ENCODE data around the gene DPYD.
A peak's percentile ranks its signal among the peaks of the same experiment; 100 is the strongest.

DPYD gene

GRCh38 chr1:97636941-97637340, 283.9 kb downstream of the DPYD start:
- Histone ChIP-seq H3K4me2 (ENCODE audit: low read depth, low read length, poor library complexity, severe bottlenecking) (peak overlapping the region; percentile 17), H3K79me2 (ENCODE audit: insufficient read depth, low read length) (no peaks in the 10 kb centered on the region), H3K36me3 (ENCODE audit: insufficient read depth, low read length) (no peaks in the 10 kb centered on the region), H3K9ac (ENCODE audit: low read depth, low read length, poor library complexity, severe bottlenecking) (peak overlapping the region; percentile 36), H2AFZ (ENCODE audit: low read length) (no peak overlapping the region), H3K9me2 (replicated peaks; ENCODE audit: low read depth, low read length) (no peaks in the 10 kb centered on the region), H3K9me3 (ENCODE audit: insufficient read depth, low read depth, low read length) (no peaks in the 10 kb centered on the region), H3F3A (ENCODE audit: low read depth) (no peaks in the 10 kb centered on the region), H3K27me3 (ENCODE audit: insufficient read depth, low read length, poor library complexity, severe bottlenecking) (no peaks in the 10 kb centered on the region), H3K4me3 (ENCODE audit: low read length, poor library complexity, severe bottlenecking) (peak overlapping the region; percentile 12), H3K4me1 (ENCODE audit: insufficient read depth, low read length, poor library complexity, severe bottlenecking) (peaks cover 48% of the 10 kb centered on the region), H4K20me1 (ENCODE audit: insufficient read depth, low read length, poor library complexity, severe bottlenecking) (no peaks in the 10 kb centered on the region)
- TF ChIP-seq CTCF (conservative IDR thresholded peaks at IDR 0.05; ENCODE audit: low read length) (no peak), EZH2phosphoT487 (IDR thresholded peaks at IDR 0.05; ENCODE audit: borderline replicate concordance) (no peak)

- Histone ChIP-seq H3K9me2 (replicated peaks; ENCODE audit: low read depth, low read length) (no peaks in the 10 kb centered on the region), H3K9ac (ENCODE audit: low read depth, low read length, poor library complexity, severe bottlenecking) (no peak overlapping the region), H3K4me1 (ENCODE audit: insufficient read depth, low read length, poor library complexity, severe bottlenecking) (peaks cover 64% of the 10 kb centered on the region), H4K20me1 (ENCODE audit: insufficient read depth, low read length, poor library complexity, severe bottlenecking) (no peaks in the 10 kb centered on the region), H2AFZ (ENCODE audit: low read length) (no peak overlapping the region), H3K4me2 (ENCODE audit: low read depth, low read length, poor library complexity, severe bottlenecking) (no peak overlapping the region), H3K4me3 (ENCODE audit: low read length, poor library complexity, severe bottlenecking) (no peak overlapping the region), H3K9me3 (ENCODE audit: insufficient read depth, low read depth, low read length) (no peaks in the 10 kb centered on the region), H3F3A (ENCODE audit: low read depth) (no peaks in the 10 kb centered on the region), H3K79me2 (ENCODE audit: insufficient read depth, low read length) (no peaks in the 10 kb centered on the region), H3K27me3 (ENCODE audit: insufficient read depth, low read length, poor library complexity, severe bottlenecking) (no peaks in the 10 kb centered on the region), H3K36me3 (ENCODE audit: insufficient read depth, low read length) (no peaks in the 10 kb centered on the region)
- TF ChIP-seq EZH2phosphoT487 (IDR thresholded peaks at IDR 0.05; ENCODE audit: borderline replicate concordance) (no peak), CTCF (conservative IDR thresholded peaks at IDR 0.05; ENCODE audit: low read length) (no peak)
Observed at GRCh38 chr1:97634758-97635157, 286.1 kb downstream of the DPYD start.

- Histone ChIP-seq H3K27me3 (ENCODE audit: insufficient read depth, low read length, poor library complexity, severe bottlenecking) (no peaks in the 10 kb centered on the region), H3K79me2 (ENCODE audit: insufficient read depth, low read length) (no peaks in the 10 kb centered on the region), H3K9me3 (ENCODE audit: insufficient read depth, low read depth, low read length) (no peaks in the 10 kb centered on the region), H3K9me2 (replicated peaks; ENCODE audit: low read depth, low read length) (no peaks in the 10 kb centered on the region), H2AFZ (ENCODE audit: low read length) (no peak overlapping the region), H3K4me2 (ENCODE audit: low read depth, low read length, poor library complexity, severe bottlenecking) (no peak overlapping the region), H3K36me3 (ENCODE audit: insufficient read depth, low read length) (no peaks in the 10 kb centered on the region), H3F3A (ENCODE audit: low read depth) (no peaks in the 10 kb centered on the region), H3K4me3 (ENCODE audit: low read length, poor library complexity, severe bottlenecking) (no peak overlapping the region), H3K9ac (ENCODE audit: low read depth, low read length, poor library complexity, severe bottlenecking) (no peak overlapping the region), H4K20me1 (ENCODE audit: insufficient read depth, low read length, poor library complexity, severe bottlenecking) (no peaks in the 10 kb centered on the region), H3K4me1 (ENCODE audit: insufficient read depth, low read length, poor library complexity, severe bottlenecking) (peaks cover 59% of the 10 kb centered on the region)
- TF ChIP-seq EZH2phosphoT487 (IDR thresholded peaks at IDR 0.05; ENCODE audit: borderline replicate concordance) (no peak), CTCF (conservative IDR thresholded peaks at IDR 0.05; ENCODE audit: low read length) (no peak)
Observed at GRCh38 chr1:97632776-97633175, 288.1 kb downstream of the DPYD start.

Measured in Loucy (cell line).